NCI-H774 (cell line): ENCODE measurements around the gene PPA2.
"Not testable (repeated sequence)": the region's sequence is repeated elsewhere in the genome, so short reads cannot be mapped to it uniquely, and the experiment has no call there.

Experiments
- DNase-seq: peaks from one replicate; lab custom pipeline; 2025; lab: John Stamatoyannopoulos, UW

Gene PPA2

DNA sequence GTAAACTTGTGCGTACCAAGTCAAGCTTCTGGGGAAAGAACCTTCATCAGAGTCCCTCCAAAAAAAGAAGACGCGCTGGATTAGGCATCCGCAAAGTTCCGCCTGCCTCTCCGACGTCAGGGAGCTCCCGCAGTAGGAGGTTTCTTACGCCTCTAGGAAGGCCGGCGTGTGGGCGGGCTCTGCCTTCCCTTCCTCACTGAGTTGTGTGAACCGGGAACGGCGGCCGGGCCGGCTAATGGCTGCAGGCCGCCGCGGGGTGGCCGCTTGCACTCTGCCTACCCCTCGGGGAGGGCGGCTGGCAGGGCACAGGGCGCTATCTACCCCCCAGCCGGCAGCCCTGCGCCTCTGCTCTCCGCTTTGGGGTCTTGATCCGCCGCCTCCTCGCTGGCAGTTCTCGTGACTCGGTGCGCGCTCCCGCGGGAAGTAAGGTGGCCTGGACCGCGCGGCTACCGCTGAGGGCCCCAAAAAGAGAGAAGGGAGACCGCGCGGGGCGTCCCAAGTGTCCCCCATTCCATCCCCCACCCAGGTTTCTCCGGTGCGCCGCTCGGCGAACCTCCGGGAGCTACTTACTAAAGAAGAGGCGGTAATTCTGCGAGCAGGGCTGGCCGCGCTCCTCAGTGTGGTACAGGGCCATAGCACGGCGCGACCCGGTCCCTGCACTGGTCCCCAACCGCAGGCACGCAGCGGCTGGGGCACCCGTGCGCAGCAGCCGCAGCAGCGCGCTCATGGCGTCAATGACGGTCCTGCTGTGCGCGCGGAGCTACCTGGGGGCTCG, at the start of gene PPA2:
Gene PPA2, minus strand, starts transcription at position 739 of the 775 bp plus-strand sequence. Its CDS starts 12 bp downstream, at position 727.
- DNase-seq: peak; percentile 70

GRCh38 chr4:105520819-105521790, 47.2 kb upstream of the PPA2 start:
- no peak for DNase-seq

GRCh38 chr4:105510245-105510644, 36.4 kb upstream of the PPA2 start:
- peak; percentile 21 for DNase-seq

DNA sequence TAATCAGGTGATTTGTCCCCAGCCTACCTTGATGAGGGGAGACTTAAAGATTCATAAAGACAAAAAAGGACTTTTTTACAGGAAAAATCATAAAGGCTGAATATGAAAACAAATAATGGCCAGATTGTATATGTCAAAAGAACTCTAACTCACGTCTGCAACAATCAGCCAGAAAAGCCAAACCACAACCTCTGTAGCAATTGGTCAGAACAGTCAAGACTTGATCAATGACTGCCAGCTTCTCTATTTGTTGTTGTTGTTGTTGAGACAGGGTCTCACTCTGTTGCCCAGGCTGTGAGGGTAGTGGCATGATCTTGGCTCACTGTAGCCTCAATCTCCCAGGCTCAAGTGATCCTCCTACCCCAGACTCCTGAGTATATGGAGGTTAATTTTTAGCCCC, 35.9 kb upstream of the PPA2 start:
- no peak for DNase-seq

DNA sequence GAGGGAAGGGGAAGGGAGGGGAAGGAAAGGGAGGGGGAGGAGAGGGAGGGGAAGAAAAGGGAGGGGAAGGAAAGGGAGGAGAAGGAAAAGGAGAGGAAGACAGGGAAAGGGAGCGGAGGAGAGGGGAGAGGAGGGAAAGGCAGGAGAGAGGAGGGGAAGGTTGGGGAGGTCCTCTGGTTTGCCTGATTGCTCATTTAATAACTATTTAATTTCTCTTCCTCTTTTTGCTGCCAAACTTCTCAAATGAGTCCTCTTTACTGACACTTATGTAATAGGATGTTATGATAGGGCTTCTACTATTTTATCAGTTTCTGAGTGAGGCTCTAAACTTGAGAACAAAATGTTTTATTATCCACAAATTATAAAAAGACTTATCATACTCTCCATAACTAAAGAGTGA, 35.4 kb upstream of the PPA2 start:
- DNase-seq: no peak

GRCh38 chr4:105504744-105505143, 30.9 kb upstream of the PPA2 start:
- no peak for DNase-seq

DNA sequence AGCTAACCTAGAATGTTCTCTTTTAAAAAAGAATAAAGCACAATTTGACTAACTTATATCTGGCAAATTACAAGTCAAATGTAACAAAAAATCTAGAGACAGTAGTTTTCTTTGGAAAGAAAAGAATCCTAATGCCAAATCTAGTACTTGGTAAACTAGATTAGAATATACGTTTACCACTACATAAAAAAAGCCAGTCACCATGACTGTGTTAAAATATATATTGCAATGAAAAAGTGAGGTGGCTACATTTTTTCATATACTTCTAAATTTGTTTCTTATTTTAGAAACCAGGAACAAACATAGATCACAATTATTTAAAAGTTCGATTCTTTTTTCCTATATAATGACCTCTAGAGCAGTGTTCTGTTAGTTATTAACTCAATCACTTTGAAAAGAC, 29.6 kb upstream of the PPA2 start:
- no peak for DNase-seq

- DNase-seq: no peak
Measured at GRCh38 chr4:105496899-105497298, 23.0 kb upstream of the PPA2 start.

- no peak for DNase-seq
Measured at GRCh38 chr4:105495667-105496066, 21.8 kb upstream of the PPA2 start.

GRCh38 chr4:105490523-105490922, 16.7 kb upstream of the PPA2 start:
- DNase-seq: no peak

DNA sequence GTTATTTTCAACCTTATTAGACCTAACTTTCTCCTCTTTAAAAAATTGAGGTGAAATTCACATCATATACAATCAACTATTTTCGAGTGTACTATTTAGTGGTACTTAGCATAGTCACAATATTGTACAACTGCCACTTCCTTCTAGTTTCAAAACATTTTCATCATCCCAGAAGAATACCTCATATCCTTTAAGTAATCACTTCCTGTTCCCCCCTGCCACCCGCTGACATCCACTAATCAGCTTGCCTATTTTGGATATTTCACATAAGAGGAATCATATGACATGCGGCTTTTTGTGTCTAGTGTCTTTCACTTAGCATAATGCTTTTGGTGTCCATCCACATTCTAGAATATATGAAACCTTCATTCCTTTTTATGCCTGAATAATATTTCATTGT, 10.0 kb upstream of the PPA2 start:
- DNase-seq: no peak

DNA sequence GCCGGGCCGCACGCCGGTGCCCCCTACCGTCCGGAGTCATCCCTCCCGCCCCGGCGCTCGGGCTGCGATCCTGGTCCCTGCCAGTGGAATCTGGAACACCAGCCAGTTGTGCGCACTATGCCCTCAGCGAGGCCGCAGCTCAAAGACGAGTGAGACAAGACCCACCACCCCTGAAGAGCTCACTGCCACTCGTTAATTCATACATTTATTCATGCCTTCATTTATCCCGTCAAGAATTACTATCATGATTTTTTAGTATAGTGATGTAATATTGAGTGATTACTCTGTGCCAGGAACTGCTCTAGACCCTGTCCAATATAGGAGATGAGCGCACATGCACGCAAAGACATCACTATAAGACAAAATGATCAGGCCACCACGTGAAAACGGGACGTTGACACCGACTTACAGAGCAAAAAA, 247 bp upstream of the PPA2 start:
- no peak for DNase-seq

- DNase-seq: no peak
Measured at GRCh38 chr4:105472871-105473323, 965 bp downstream of the PPA2 start.

- peak; percentile 17 for DNase-seq
Measured at GRCh38 chr4:105471566-105472176, 2.2 kb downstream of the PPA2 start.

GRCh38 chr4:105470766-105471165, 3.1 kb downstream of the PPA2 start:
- DNase-seq: no peak

DNA sequence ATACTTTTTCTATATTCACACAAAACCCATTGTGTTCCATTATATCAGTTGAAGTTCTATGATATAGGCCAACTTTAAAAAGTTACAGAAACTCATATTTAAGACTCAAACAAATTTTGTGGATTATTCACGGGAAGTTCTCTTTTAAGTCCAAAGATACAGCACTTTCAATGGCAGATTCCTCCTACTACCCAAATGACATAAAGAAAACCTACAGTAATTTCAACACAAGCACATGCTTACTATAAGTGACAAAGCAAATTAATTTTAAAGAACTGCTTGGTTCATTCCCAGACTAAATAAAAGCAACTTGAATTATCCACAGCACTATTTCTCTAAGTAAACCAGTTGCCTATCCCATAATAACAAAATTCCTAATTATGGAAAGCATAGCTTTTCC, 4.1 kb downstream of the PPA2 start:
- no peak for DNase-seq

- DNase-seq: no peak
Measured at GRCh38 chr4:105466580-105466979, 7.3 kb downstream of the PPA2 start.

DNA sequence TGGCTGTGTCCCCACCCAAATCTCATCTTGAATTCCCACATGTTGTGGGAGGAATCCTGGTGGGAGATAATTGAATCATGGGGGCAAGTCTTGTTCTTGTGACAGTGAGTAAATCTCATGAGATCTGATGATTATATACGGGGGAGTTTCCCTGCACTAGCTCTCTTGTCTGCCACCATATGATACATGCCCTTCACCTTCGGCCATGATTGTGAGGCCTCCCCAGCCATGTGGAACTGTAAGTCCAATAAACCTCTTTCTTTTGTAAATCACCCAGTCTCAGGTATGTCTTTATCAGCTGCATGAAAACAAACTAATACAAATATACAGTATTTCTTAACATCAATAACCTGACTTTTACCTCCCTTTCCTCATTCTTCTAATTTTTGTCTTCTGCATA, 9.3 kb downstream of the PPA2 start:
- not testable (repeated sequence) for DNase-seq

- no peak for DNase-seq
Measured at GRCh38 chr4:105462576-105462975, 11.3 kb downstream of the PPA2 start.

- no peak for DNase-seq
Measured at GRCh38 chr4:105461621-105462382, 12.1 kb downstream of the PPA2 start.

DNA sequence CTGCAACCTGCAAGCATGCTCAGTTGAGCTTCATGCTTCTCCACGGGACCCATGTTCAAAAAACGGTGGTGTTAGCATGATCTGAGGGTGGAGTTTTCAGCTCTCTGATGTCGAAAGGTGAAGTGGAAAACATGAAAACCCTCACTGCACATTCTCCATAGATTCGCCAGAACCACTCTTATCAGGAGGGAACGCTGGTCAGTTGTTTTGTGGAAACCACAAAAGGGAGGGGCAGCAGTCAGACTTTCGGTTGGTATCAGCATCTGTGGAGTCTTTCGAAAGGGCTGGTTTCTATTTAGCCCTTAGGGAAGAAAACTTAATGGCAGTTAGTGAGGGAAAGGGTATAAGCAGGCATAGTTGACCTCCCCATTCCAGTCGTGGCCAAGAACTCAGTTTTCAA, 12.6 kb downstream of the PPA2 start:
- no peak for DNase-seq

- no peak for DNase-seq
Measured at GRCh38 chr4:105460306-105460705, 13.6 kb downstream of the PPA2 start.
